Measurements from ENCODE around the gene GINS2.

The GINS2 gene

GRCh38 chr16:85688586-85689284 lies at the start of gene GINS2:
Gene GINS2 (minus strand): TSS chr16:85688954. CDS start chr16:85688898, 56 bp downstream.
- peak; percentile 99 for DNase-seq (ENCODE audit: low spot score)

- DNase-seq (ENCODE audit: low spot score), result no peak
Observed at GRCh38 chr16:85736921-85737320, 48.2 kb upstream of the GINS2 start.

- no peak for DNase-seq (ENCODE audit: low spot score)
Observed at GRCh38 chr16:85735946-85736345, 47.2 kb upstream of the GINS2 start.

- DNase-seq (ENCODE audit: low spot score), result no peak
Observed at GRCh38 chr16:85735225-85735635, 46.5 kb upstream of the GINS2 start.

GRCh38 chr16:85734311-85735017 lies 45.7 kb upstream of the GINS2 start:
- DNase-seq (ENCODE audit: low spot score), result no peak

- peak; percentile 26 for DNase-seq (ENCODE audit: low spot score)
Observed at GRCh38 chr16:85733839-85734170, 45.1 kb upstream of the GINS2 start.

- no peak for DNase-seq (ENCODE audit: low spot score)
Observed at GRCh38 chr16:85733155-85733838, 44.5 kb upstream of the GINS2 start.

GRCh38 chr16:85731179-85731578 lies 42.4 kb upstream of the GINS2 start:
- DNase-seq (ENCODE audit: low spot score), result no peak

- DNase-seq (ENCODE audit: low spot score), result no peak
Observed at GRCh38 chr16:85730186-85730465, 41.4 kb upstream of the GINS2 start.

- no peak for DNase-seq (ENCODE audit: low spot score)
Observed at GRCh38 chr16:85729452-85730185, 40.9 kb upstream of the GINS2 start.

GRCh38 chr16:85728879-85729278 lies 40.1 kb upstream of the GINS2 start:
- no peak for DNase-seq (ENCODE audit: low spot score)

- DNase-seq (ENCODE audit: low spot score), result no peak
Observed at GRCh38 chr16:85724936-85725335, 36.2 kb upstream of the GINS2 start.

GRCh38 chr16:85724126-85724879 lies 35.5 kb upstream of the GINS2 start:
- no peak for DNase-seq (ENCODE audit: low spot score)

- DNase-seq (ENCODE audit: low spot score), result no peak
Observed at GRCh38 chr16:85722128-85722893, 33.6 kb upstream of the GINS2 start.

GRCh38 chr16:85720302-85720637 lies 31.5 kb upstream of the GINS2 start:
- no peak for DNase-seq (ENCODE audit: low spot score)

- no peak for DNase-seq (ENCODE audit: low spot score)
Observed at GRCh38 chr16:85719605-85720301, 31.0 kb upstream of the GINS2 start.

GRCh38 chr16:85718682-85719081 lies 29.9 kb upstream of the GINS2 start:
- peak; percentile 19 for DNase-seq (ENCODE audit: low spot score)

GRCh38 chr16:85718153-85718477 lies 29.4 kb upstream of the GINS2 start:
- no peak for DNase-seq (ENCODE audit: low spot score)

GRCh38 chr16:85717393-85718152 lies 28.8 kb upstream of the GINS2 start:
- peak; percentile 84 for DNase-seq (ENCODE audit: low spot score)

- DNase-seq (ENCODE audit: low spot score), result no peak
Observed at GRCh38 chr16:85716680-85717038, 27.9 kb upstream of the GINS2 start.
